Measurements from ENCODE around the gene ATAD2B.

DNA sequence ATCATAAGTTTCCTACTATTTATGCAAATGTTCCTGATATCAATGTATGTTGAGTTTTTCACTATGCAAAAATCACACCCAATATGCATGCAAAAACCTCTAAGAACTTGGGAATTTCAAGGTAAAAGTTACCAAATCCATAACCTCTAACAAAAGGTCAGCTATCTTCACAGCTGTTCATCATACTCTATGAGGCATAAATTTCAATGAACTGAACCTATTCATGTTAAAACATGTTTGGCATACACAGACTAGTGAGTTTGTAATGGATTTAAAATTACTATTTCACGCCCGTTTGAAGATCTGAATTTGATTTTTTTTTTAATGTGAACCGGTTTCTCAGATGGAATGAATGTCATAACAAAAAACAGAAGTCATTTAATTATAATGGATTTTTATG, 100.2 kb downstream of the ATAD2B start:
- TF ChIP-seq, protein P1, sequence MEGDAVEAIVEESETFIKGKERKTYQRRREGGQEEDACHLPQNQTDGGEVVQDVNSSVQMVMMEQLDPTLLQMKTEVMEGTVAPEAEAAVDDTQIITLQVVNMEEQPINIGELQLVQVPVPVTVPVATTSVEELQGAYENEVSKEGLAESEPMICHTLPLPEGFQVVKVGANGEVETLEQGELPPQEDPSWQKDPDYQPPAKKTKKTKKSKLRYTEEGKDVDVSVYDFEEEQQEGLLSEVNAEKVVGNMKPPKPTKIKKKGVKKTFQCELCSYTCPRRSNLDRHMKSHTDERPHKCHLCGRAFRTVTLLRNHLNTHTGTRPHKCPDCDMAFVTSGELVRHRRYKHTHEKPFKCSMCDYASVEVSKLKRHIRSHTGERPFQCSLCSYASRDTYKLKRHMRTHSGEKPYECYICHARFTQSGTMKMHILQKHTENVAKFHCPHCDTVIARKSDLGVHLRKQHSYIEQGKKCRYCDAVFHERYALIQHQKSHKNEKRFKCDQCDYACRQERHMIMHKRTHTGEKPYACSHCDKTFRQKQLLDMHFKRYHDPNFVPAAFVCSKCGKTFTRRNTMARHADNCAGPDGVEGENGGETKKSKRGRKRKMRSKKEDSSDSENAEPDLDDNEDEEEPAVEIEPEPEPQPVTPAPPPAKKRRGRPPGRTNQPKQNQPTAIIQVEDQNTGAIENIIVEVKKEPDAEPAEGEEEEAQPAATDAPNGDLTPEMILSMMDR (IDR thresholded peaks at IDR 0.05 in 4 of 5, conservative IDR thresholded peaks at IDR 0.05 in 1 of 5): no peak
- TF ChIP-seq POLR2A (IDR thresholded peaks at IDR 0.05): no peak

Measured in gastrocnemius medialis (tissue), 4 donors.